NB4 (cell line): ENCODE measurements around the gene FAM210A.

Experiments
- DNase-seq: peaks from one replicate; pipeline ENCODE4 v3.0.0; 2010; ENCODE audit warnings: low read depth
- H3K4me3 ChIP-seq: one replicate; pipeline ENCODE4 v1.5.1; 2011; ENCODE audit warnings: mild to moderate bottlenecking, low read depth, low read length, moderate library complexity
- CTCF ChIP-seq: IDR thresholded peaks from one replicate; pipeline ENCODE4 v1.5.1; 2012; ENCODE audit warnings: low read depth, low read length
- MAX ChIP-seq: IDR thresholded peaks from 2 replicates; pipeline ENCODE4 v1.6.1; 2011; ENCODE audit warnings: low read depth, low read length
- MYC ChIP-seq: IDR thresholded peaks from 2 replicates; pipeline ENCODE4 v1.6.1; 2011; ENCODE audit warnings: low read depth, low read length
- POLR2A ChIP-seq: IDR thresholded peaks from 2 replicates; pipeline ENCODE4 v1.6.1; 2011; ENCODE audit warnings: mild to moderate bottlenecking; ENCODE audit not compliant: insufficient read length; ENCODE audit errors: extremely low read depth

The FAM210A gene

GRCh38 chr18:13716916-13717315, 9.4 kb downstream of the FAM210A start:
- TF ChIP-seq MAX (no peak), MYC (no peak), POLR2A (no peak), CTCF (no peak)
- no peak for DNase-seq
- no peak overlapping the region for H3K4me3 ChIP-seq

GRCh38 chr18:13715330-13715729, 11.0 kb downstream of the FAM210A start:
- H3K4me3 ChIP-seq: no peak overlapping the region
- TF ChIP-seq MAX (no peak), POLR2A (no peak), CTCF (no peak), MYC (no peak)
- DNase-seq: no peak

- no peak for DNase-seq
- H3K4me3 ChIP-seq: no peak overlapping the region
- no peak for TF ChIP-seq CTCF
- TF ChIP-seq POLR2A: no peak
- no peak for TF ChIP-seq MAX
- no peak for TF ChIP-seq MYC
Observed at GRCh38 chr18:13713455-13714055, 12.8 kb downstream of the FAM210A start.

- TF ChIP-seq MAX (no peak), POLR2A (no peak), MYC (no peak), CTCF (no peak)
- no peak overlapping the region for H3K4me3 ChIP-seq
- DNase-seq: no peak
Observed at GRCh38 chr18:13712400-13713131, 13.8 kb downstream of the FAM210A start.

GRCh38 chr18:13710414-13710831, 15.9 kb downstream of the FAM210A start:
- H3K4me3 ChIP-seq: no peak overlapping the region
- no peak for DNase-seq
- TF ChIP-seq MYC: no peak
- TF ChIP-seq POLR2A: no peak
- no peak for TF ChIP-seq MAX
- TF ChIP-seq CTCF: no peak
